Esophagus squamous epithelium (tissue), 5 donors: ENCODE data around the gene GINS3. TPM values are rescaled to one million over a fixed set of nuclear protein-coding genes. Genes with fewer than 3 reads are reported as not detected.
"Not testable (repeated sequence)": the region's sequence is repeated elsewhere in the genome, so short reads cannot be mapped to it uniquely, and the experiment has no call there.

Experiments used
- DNase-seq: peaks from one replicate; lab custom pipeline; 2025; lab: John Stamatoyannopoulos, UW
- H3K27ac ChIP-seq, 4 donors: fragments of 200-600 bp; sonication (generic); one replicate each; pipeline ENCODE4 v1.5.1; 2016 to 2019; ENCODE audit warnings: mild to moderate bottlenecking in 1 of 4
- H3K27me3 ChIP-seq, 4 donors: fragments of 200-600 bp; sonication (generic); 1 replicate in 3 of 4; 2 replicates in 1 of 4; pipeline versions ENCODE4 v1.5.1 to v1.6.0; 2017 to 2021; ENCODE audit warnings: antibody characterized with exemption in 1 of 4
- H3K36me3 ChIP-seq, 3 donors: fragments of 200-600 bp; sonication (generic); one replicate each; pipeline ENCODE4 v1.5.1; 2016 to 2019
- H3K4me1 ChIP-seq, 3 donors: fragments of 200-600 bp; sonication (generic); one replicate each; pipeline ENCODE4 v1.5.1; 2017 to 2019
- H3K4me3 ChIP-seq, 4 donors: fragments of 200-600 bp; sonication (generic); 1 replicate in 3 of 4; 2 replicates in 1 of 4; pipeline ENCODE4 v1.5.1; 2016 to 2019; ENCODE audit warnings: mild to moderate bottlenecking in 2 of 4, moderate library complexity in 1 of 4
- H3K9me3 ChIP-seq, 3 donors: fragments of 200-600 bp; sonication (generic); one replicate each; pipeline ENCODE4 v1.5.1; 2016 to 2019
- POLR2A ChIP-seq, 4 donors: fragments of 450-650 bp; IDR thresholded peaks; one replicate each; pipeline ENCODE4 v1.6.1; 2017; ENCODE audit warnings: antibody characterized with exemption in 4 of 4, mild to moderate bottlenecking in 4 of 4, moderate library complexity in 3 of 4
- WGBS, 2 donors: methylation state at CpG; one replicate each; pipeline ENCODE4 v1.1.5; 2018; 5-methylcytosine and 5-hydroxymethylcytosine counted together
- intact Hi-C: fragments of 100-400 bp; cut with DNase I; formaldehyde crosslinking; loops from one replicate; pipeline ENCODE4 v1.15.0; 2022
- total RNA-seq, 4 donors: library from RNA; depleted of rRNA; stranded (reverse); fragments of >200 nt; gene quantifications; one replicate each; pipeline ENCODE4 v1.1.0, GENCODE V29; 2016
- TF ChIP-seq, protein P1 (sequence below), 6 experiments: fragments of 450-650 bp in 4 of 6; fragments of 200-600 bp in 2 of 6; sonication (generic) in 2 of 6; IDR thresholded peaks; one replicate each; pipeline ENCODE4 v1.5.1; 2016 to 2019; ENCODE audit warnings: antibody characterized with exemption in 6 of 6, mild to moderate bottlenecking in 4 of 6, moderate library complexity in 4 of 6
- donor health status: DM: yes; HTN: yes; CAD: no.

GINS3 gene
- total RNA-seq, 4 donors from 2014 or later = 7.1 to 15.1 (median 10.8) TPM

DNA sequence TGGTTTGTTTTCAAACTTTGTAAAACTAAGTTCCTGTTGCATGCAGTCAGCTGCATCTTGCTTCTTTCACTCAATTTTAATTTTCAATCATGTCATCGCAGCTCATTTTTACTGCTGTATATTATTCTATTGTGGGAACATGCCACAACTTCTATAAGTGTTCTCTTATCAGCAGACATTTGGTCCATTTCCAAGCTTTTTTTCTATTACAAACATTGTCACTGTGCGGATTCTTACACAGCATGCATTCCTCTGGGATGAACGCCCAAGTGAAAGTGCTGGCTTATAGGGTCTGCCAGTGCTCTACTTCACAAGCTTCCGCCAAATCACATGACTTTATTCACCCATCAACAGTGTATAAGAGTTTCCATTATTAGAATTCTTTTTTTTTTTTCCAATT, 22.7 kb downstream of the GINS3 start:
- TF ChIP-seq POLR2A (IDR thresholded peaks at IDR 0.05) = no peak
- TF ChIP-seq, protein P1, sequence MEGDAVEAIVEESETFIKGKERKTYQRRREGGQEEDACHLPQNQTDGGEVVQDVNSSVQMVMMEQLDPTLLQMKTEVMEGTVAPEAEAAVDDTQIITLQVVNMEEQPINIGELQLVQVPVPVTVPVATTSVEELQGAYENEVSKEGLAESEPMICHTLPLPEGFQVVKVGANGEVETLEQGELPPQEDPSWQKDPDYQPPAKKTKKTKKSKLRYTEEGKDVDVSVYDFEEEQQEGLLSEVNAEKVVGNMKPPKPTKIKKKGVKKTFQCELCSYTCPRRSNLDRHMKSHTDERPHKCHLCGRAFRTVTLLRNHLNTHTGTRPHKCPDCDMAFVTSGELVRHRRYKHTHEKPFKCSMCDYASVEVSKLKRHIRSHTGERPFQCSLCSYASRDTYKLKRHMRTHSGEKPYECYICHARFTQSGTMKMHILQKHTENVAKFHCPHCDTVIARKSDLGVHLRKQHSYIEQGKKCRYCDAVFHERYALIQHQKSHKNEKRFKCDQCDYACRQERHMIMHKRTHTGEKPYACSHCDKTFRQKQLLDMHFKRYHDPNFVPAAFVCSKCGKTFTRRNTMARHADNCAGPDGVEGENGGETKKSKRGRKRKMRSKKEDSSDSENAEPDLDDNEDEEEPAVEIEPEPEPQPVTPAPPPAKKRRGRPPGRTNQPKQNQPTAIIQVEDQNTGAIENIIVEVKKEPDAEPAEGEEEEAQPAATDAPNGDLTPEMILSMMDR (IDR thresholded peaks at IDR 0.05) = no peak
- Histone ChIP-seq H3K4me3 (no peak overlapping the region), H3K4me1 (peaks cover 5 to 48% (median 12%) of the 10 kb centered on the region in 3 donors), H3K27ac (no peak overlapping the region), H3K27me3 (peaks cover 0 to 6% (median 0%) of the 10 kb centered on the region in 4 donors), H3K36me3 (no peaks in the 10 kb centered on the region), H3K9me3 (no peaks in the 10 kb centered on the region)
- intact Hi-C loops = no loop called here
- DNase-seq = no peak
- 60 to 78% methylated on average over 4 of the region's 4 CpGs for WGBS, 2 donors

DNA sequence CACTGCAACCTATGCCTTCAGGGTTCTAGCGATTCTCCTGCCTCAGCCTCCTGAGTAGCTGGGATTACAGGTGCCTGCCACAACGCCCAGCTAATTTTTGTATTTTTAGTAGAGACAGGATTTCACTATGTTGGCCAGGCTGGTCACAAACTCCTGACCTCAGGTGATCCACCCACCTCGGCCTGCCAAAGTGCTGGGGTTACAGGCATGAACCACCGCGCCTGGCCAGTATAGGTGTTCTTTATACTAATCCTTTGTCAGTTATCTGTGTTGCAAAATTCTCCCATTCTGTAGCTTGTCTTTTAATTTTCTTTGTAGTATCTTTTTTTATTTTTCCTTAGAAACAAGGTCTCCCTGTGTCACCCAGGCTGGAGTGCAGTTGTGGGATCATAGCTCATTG, 23.7 kb downstream of the GINS3 start:
- H3K9me3 ChIP-seq, DNase-seq, H3K4me3 ChIP-seq, H3K36me3 ChIP-seq, H3K27me3 ChIP-seq, H3K27ac ChIP-seq, intact Hi-C loops: not testable (repeated sequence)
- peaks cover 3 to 39% (median 5%) of the 10 kb centered on the region in 3 donors for H3K4me1 ChIP-seq
- WGBS, 2 donors = 82 to 83% methylated on average over 4 to 5 of the region's 5 CpGs

DNA sequence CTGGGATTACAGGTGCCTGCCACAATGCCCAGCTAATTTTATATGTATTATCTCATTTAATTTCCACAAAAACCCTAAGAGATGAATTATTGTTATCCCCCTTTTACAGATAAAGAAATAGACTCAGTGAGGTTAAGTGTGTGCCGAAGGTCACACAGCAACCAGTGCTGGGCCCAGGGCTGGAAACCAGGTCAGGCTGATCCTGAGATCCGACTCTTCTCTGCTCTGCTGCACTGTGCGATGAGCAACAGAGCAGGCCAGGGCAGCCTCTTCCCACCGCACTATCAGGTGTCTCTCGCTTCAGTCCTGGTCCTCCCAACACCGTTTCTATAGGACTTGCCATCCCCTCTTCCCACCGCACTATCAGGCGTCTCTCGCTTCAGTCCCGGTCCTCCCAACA, 24.8 kb downstream of the GINS3 start:
- no peaks in the 10 kb centered on the region for H3K9me3 ChIP-seq
- TF ChIP-seq, protein P1 (IDR thresholded peaks at IDR 0.05) = no peak
- TF ChIP-seq POLR2A (IDR thresholded peaks at IDR 0.05) = no peak
- no peak for DNase-seq
- no peak overlapping the region for H3K4me3 ChIP-seq
- intact Hi-C loops = no loop called here
- no peaks in the 10 kb centered on the region for H3K36me3 ChIP-seq
- H3K4me1 ChIP-seq = peaks cover 0 to 29% (median 0%) of the 10 kb centered on the region in 3 donors
- 73 to 95% methylated on average over 9 to 10 of the region's 10 CpGs for WGBS, 2 donors
- no peak overlapping the region for H3K27ac ChIP-seq
- peaks cover 0 to 10% (median 0%) of the 10 kb centered on the region in 4 donors for H3K27me3 ChIP-seq

DNA sequence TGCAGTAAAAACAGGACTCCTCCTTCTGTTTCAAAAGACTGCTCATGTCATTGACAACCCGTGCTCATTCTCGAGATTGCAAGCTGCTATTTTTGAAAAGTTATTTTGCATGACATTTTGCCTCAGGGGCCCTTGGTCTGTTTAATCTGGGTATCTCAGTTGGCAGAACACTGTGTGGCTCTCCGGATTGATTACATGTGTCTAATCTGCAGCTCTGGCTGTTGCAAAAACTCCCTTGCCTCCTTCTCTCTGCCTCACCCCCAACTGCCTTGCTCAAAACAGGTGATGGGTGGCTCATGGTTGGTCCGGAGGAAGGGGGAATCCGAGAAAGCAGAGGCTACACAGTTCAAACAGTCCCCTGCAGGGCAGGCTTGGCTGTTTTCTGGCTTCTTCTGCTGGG, 25.3 kb downstream of the GINS3 start:
- Histone ChIP-seq H3K4me3 (no peak overlapping the region), H3K27me3 (peaks cover 0 to 10% (median 0%) of the 10 kb centered on the region in 4 donors), H3K36me3 (no peaks in the 10 kb centered on the region), H3K4me1 (peaks cover 0 to 26% (median 0%) of the 10 kb centered on the region in 3 donors), H3K27ac (no peak overlapping the region), H3K9me3 (no peaks in the 10 kb centered on the region)
- TF ChIP-seq POLR2A (IDR thresholded peaks at IDR 0.05) = no peak
- TF ChIP-seq, protein P1 (IDR thresholded peaks at IDR 0.05) = no peak
- WGBS, 2 donors = 21 to 53% methylated on average over 3 to 5 of the region's 5 CpGs
- intact Hi-C loops = no loop called here
- DNase-seq = no peak

DNA sequence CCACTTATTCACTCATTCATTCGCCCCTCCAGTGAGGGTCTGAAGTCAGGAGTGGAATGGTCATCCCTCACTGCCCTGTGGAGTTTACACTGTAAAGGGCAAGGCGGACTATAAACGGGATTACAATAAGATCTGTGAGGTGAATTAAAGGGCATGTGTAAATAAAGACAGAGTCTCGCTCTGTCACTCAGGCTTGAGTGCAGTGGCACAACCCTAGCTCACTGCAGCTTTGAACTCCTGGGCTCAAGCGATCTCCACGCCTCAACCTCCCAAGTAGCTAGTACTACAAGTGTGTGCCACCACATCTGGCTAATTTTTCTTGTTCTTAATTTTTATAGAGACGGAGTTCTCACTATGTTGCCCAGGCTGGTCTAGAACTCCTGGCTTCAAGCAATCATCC, 25.8 kb downstream of the GINS3 start:
- no peak for DNase-seq
- 88 to 100% methylated on average over 3 to 7 of the region's 7 CpGs for WGBS, 2 donors
- peaks cover 0 to 10% (median 0%) of the 10 kb centered on the region in 4 donors for H3K27me3 ChIP-seq
- peaks cover 0 to 26% (median 0%) of the 10 kb centered on the region in 3 donors for H3K4me1 ChIP-seq
- TF ChIP-seq POLR2A (IDR thresholded peaks at IDR 0.05) = no peak
- TF ChIP-seq, protein P1 (IDR thresholded peaks at IDR 0.05) = no peak
- no peaks in the 10 kb centered on the region for H3K36me3 ChIP-seq
- intact Hi-C loops = no loop called here
- no peak overlapping the region for H3K27ac ChIP-seq
- no peaks in the 10 kb centered on the region for H3K9me3 ChIP-seq
- H3K4me3 ChIP-seq = no peak overlapping the region

DNA sequence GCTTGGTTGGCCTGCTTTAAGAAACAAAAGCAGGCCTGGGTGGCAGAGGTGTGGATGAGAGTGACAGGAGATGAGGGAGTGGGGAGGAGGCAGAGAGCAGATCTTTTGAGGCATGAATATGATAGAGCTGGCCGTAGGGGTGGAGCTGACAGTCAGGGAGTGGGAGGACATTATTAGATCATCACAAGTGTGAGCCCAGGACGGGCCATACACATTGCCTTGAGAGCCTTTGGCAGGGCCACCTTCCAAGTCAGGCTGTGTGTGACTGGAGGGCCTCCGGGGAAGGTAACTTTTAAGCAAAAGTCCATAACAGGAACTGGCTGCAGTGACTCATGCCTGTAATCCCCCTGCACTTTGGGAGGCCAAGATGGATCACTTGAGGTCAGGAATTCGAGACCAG, 26.3 kb downstream of the GINS3 start:
- peaks cover 0 to 26% (median 0%) of the 10 kb centered on the region in 3 donors for H3K4me1 ChIP-seq
- H3K27me3 ChIP-seq = peaks cover 0 to 10% (median 0%) of the 10 kb centered on the region in 4 donors
- H3K36me3 ChIP-seq = no peaks in the 10 kb centered on the region
- H3K27ac ChIP-seq = no peak overlapping the region
- no peaks in the 10 kb centered on the region for H3K9me3 ChIP-seq
- intact Hi-C loops = no loop called here
- DNase-seq = no peak
- 39% methylated on average over 4 of the region's 4 CpGs for WGBS, 2 donors
- H3K4me3 ChIP-seq = no peak overlapping the region
- TF ChIP-seq, protein P1 (IDR thresholded peaks at IDR 0.05) = no peak
- no peak for TF ChIP-seq POLR2A (IDR thresholded peaks at IDR 0.05)
